NCI-H2171 treated with DMSO at 0.1 percent for 48 hours (cell line): Measurements from ENCODE around the gene ATG3.
"Not testable (repeated sequence)": the region's sequence is repeated elsewhere in the genome, so short reads cannot be mapped to it uniquely, and the experiment has no call there.

ENCODE experiments used
- DNase-seq: peaks from one replicate; lab custom pipeline; 2025; lab: John Stamatoyannopoulos, UW

The ATG3 gene

DNA sequence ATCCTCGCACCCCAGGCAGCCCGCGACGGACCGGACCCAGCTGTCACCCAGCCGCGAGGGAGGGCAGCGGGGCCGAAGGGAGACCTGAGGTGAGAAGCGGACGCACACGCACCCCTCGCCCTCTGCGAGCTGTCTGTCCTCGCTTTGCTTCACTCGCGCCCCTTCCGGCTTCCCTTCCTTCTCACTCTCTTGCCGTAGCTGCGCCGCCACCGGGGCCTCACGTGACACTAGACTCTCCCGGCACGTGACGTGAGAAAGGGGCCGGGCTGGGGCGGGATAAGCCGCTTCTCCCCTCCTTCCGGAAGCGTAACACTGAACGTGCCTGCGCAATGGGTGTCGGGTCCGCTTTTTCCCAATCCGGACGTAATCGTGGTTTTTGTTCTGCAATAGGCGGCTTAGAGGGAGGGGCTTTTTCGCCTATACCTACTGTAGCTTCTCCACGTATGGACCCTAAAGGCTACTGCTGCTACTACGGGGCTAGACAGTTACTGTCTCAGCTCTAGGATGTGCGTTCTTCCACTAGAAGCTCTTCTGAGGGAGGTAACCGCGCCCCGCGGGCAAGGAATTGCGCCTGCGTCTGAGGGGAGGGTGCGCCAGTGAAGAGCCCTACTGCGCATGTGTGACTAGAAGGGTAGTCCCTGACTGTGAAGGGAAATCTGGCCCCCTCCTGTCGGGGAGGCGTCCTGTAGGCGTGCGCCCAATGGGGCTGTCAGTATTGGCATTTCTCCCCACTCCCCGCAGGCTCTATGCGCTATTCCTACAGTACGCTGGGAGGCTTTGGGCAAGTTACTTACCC lies at the start of gene ATG3, which contains the start of gene SLC35A5:
Gene ATG3, minus strand, starts transcription at position 229 of the 796 bp plus-strand sequence. CDS start 434 bp downstream, outside the sequence.
Gene SLC35A5, plus strand, starts transcription at position 312 of the 796 bp plus-strand sequence. CDS start 1,359 bp downstream, outside the sequence.
- peak; percentile 99 for DNase-seq

DNA sequence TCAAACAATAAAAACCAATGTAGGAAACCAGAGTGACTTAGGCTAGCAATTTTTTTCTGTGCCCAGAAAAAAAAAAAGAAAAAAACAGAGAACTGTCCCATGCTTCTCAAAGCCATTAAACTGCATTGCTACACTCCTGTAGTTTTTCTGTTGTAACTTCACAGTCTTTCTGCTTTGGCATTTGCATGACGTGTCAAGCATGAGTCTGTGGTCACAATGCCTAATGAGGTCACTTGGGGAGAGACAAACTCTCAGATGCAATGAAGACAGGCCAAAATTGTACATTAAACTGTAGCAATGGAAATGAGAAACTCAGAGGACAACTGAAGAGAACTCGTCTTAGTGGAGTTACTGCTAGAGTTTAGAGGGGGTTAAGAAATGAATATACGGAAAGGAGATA lies 48.4 kb upstream of the ATG3 start:
- DNase-seq, result no peak

DNA sequence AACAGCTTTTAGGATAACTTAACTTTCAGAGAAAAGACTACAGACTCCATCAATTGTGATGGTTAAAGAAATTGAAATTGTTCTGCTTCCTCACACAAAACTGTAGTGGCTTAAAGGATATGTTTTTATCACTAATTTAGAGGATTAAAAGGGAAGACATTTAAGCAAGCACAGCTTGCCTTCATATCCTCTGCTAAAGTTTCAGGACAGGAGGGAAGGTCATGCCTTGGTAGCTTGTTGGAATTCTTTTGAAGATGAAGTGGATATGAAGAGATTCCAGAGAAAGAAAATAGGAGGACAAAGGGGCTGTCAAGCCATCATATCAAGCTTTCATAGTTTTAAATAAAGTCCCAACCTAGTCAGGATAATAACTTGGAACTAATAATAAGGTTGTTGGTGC lies 46.1 kb upstream of the ATG3 start:
- DNase-seq, result no peak

DNA sequence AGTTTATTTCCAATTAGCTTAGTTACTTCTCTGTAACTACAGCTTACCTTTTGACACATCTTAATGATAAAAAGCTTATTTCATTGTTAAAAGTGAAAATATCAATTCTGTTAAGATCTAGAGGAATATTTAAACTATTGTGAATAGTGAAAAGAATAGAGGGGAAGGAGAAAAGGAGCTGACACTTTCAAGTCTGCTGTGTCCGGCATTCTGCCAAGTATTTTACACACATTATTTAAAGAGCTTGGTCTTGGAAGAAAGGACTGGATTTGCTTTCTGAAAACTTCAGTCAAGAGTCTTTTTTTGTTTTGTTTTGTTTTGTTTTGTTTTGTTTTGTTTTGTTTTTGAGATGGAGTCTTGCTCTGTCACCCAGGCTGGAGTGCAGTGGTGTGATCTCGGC lies 44.3 kb upstream of the ATG3 start:
- no peak for DNase-seq

DNA sequence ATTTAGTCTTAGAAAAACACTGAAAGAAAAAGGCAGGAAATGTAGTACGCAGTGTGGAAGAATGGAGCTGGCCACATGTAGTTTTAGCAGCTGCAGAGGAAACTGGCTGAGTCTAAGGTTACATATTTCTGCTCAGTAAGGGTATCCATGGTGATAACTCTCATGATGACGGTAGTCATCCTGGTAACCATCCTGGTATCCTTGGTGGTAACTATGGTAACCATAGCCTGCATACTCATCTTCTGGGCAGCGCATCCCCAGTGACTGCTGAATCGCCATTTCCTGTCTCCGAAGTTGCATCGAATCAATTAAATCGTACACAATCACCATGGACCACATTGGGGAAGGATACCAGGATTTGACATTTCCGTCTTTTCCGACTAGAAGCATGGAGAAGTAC lies 43.5 kb upstream of the ATG3 start:
- DNase-seq, result peak; percentile 67

DNA sequence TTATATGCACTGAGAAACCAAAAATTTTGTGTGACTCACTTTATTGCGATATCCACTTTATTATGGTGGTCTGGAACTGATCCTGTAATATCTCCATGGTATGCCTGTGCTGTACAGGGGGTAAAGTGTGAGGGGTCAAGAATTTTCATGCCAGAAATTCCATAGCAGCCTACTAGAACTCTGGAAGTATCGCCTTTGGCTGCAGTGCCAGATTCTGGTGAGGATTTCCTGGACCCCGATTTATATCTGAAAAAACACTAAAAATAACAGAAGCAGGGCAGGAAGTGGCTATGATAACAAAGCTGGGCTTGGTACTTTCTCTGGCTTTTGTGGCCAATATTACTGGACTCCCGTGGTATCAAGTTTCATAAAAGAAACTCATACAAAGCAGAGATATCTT lies 42.8 kb upstream of the ATG3 start:
- DNase-seq, result no peak

DNA sequence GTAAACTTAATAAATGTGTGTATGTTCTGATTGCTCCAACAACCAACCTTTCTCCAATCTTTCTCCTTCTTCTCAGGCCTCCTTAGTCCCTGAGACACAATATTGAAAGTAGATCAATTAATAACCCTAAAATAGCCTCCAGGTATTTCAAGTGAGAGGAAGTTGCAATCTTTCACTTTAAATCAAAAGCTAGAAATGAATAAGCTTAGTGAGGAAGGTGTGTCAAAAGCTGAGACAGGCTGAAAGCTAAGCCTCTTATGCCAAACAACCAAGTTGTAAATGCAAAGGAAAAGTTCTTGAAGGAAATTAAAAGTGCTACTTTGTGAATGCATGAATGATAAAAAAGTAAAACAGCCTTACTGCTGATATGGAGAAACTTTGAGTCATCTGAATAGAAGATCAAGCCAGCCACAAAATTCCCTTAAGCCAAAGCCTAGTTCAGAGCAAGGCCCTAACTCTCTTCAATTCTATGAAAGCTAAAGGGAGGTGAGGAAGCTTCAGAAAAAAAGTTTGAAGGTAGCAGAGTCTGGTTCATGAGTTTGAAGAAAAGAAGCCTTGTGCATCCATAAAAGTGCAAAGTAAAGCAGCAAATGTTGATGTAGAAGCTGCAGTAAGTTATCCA lies 40.6 kb upstream of the ATG3 start:
- DNase-seq, result no peak

DNA sequence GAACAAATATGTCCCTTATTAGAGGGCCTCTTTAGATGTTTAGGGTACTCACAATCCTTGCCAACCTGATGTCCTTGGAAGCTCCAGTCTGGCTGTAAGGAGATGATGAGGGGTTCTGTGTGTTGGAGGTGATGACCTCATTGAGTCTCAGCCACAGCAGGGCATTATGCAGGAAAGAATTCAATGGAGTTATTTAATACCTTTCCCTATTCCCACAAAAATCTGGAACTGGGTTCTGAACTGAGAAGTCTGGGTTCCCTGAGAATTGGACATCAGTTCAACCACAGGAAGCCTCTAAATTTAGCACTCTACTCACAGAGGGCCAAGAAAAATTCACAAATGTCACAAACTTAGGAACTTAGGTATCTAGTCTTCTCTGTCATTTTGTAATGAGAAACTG lies 37.0 kb upstream of the ATG3 start:
- DNase-seq, result no peak

DNA sequence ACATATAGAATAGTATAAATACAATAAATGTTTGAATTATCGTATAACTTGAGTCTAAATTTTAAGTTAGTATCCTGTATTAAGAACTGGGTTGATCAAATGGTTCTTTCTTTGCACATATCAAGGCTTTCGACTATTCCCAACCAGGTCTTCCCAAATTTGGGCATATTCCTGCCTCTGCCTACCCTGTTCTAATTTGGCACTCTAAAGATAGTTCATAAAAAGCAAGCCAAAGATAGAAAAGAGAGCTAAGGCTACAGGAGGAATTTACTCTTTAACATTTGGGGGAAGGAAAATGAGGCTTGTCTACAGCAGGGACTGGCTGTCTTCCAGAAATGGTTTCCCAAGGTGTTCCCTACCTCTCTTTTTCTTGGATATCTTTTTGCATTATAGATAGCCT lies 36.2 kb upstream of the ATG3 start:
- DNase-seq, result no peak

DNA sequence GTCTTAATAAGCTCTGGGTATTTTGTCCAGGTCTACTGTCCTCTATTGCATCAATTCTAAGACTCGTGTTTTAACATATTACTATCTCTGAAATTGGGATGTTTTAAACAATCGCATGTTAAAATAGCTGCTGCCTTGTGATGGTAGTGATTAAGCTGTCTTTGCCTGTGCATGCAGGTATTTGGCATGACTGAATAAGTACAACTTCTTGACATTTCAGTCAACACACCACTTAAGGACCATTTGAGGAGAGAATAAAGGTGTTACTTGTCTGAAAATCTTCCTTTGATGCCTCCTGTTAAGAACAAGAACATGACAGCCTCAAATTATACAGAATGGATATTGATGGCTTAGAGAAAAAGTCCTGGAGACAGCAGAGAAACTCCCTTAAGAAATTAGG lies 33.1 kb upstream of the ATG3 start:
- no peak for DNase-seq

DNA sequence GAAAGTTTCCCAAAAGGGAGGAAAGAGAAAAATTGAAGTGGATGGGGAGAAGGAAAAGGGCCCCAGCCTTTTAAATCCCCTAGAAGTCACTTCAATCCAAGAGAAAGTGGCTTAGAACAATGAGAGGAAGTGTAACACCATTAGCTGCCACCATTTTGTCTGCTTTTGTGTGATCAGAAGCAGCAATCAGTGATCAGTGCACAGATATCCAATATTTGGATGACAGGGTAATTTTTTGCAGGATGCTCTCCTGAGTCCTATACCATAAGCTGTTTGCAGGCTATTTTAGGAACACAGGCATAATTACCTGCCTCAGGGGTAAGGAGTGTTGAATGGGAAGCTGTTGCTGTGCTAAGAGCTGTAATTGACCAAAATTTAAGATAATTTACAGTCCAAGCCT lies 31.5 kb upstream of the ATG3 start:
- DNase-seq, result no peak

DNA sequence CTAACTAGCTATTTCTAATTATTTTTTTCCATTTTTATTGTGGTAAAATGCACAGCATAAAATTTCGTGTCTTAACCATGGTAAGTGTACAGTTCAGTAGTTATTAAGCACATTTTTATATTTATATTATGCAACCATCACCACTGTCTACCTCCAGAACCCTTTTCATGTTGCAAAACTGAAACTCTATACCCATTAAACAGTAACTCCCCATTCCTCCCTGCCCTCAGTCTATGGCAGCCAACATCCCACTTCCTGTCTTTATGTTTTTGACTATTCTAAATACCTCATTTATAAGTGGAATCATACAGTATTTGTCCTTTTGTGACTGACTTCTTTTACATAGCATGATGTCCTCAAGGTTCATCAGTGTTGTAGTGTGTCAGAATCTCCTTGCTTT lies 25.6 kb upstream of the ATG3 start:
- DNase-seq, result no peak

DNA sequence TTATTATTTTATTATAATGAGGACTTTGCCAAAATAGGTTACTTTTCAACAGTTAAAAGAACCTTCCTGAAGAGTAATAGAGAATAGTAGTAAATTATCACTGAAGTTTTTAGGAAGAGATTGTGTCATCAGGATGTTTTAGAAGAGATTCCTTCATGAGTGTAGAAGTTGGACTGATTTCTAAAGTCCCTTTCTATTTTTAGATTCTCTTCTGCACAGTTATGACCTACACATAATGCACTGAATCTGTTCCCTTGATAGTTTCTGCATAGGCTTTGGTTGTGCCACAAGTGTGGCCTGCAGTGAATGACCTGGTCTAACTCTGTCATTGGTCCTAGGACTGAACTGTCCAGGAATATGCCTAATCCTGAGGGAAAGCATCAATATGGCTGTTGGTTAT lies 24.0 kb upstream of the ATG3 start:
- DNase-seq, result no peak

DNA sequence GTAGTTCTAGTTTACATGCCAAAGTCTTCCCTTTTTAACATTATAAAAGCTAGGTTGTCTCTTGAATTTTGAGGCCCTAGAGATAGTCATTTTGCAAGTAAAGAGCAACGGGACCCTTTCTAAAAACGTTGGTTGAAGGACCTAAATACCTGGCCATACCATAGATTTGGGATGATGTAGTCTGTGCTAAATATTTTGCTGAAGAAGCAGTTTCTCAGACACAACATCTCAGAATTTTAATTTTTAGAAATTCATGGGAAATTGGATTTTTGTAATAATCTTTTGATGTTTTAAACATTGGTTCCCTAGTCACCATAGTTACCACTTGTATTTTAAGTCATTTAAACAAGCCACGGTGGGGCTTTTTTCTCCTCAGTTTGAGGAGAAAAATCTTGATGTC lies 21.3 kb upstream of the ATG3 start:
- no peak for DNase-seq

DNA sequence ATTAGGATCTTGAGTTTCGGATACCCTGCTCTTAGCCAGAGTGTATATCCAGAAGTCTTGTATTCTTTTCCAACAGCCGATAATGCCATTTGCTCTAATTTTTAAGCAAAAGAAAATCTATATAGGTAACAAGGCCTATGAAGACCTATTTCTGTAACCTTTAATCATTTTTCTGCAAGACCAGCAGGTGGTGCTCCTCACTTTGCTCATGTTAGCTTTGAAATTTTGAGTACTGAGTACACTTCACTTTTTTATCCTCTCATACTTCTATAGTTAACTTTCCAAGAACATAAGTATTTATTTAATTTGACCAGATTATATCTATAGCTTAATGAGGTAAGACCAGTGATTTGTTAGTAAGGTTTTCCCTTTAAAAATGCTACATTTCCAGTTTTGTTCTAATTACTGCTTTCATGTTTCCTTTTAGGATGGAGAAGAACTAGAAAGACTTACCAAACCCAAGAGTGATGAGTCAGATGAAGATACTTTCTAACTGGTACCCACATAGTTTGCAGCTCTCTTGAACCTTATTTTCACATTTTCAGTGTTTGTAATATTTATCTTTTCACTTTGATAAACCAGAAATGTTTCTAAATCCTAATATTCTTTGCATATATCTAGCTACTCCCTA lies 20.6 kb upstream of the ATG3 start:
- DNase-seq, result peak; percentile 66

DNA sequence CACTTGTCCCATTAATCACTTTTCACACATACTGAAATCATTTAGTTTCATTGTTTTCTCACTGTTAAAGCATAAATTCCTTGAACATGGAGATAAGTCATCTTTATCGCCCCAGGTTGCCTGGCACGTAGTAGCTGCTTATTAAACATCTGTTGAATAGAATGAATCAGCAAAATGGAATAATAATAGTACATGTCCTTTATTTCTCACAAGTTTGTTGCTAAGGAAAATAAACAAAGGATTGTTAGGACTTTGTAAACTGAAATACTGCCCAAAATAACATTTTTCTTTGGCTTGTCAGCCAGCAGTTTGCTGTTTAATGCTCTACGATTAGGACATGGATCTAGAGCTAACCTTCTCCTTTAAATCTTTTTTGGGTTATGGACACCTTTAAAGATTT lies 17.9 kb upstream of the ATG3 start:
- DNase-seq, result no peak

DNA sequence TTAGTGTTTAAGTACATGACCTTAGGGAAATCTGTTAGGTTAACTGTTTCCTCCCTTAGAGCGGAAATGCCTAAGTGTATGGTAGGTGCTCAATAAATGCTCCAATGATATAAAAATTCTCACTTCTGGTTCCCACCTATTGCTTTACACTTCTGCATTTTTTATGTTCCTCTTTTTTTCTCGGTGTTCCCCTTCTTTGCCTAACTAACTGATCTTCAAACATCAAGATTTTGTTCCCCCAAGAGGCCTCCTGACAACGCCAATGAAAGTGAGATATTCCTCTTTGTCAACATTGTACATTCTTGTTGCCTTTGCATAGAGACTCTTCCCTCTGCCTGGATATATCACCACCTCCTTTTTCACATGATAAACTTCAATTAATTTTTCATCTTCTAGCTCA lies 17.5 kb upstream of the ATG3 start:
- no peak for DNase-seq

DNA sequence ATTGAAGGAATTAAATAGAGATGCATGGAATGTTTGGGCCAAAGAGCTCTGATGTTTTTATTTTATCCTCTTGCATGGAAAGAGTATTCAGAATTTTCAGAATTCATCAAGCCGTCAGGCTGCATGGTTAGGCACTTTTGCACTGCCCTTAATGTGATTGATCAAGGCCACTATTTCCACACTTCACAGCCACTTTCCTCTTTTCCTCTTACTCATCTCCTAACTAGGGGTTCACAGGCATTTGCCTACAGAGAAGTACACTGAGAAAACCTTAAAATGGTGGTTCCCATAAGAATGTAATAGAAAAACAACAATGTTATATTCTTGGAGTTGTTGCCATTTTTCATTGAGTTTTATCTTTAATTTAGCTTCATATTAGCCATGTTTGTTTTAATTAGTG lies 10.9 kb upstream of the ATG3 start:
- DNase-seq, result no peak

DNA sequence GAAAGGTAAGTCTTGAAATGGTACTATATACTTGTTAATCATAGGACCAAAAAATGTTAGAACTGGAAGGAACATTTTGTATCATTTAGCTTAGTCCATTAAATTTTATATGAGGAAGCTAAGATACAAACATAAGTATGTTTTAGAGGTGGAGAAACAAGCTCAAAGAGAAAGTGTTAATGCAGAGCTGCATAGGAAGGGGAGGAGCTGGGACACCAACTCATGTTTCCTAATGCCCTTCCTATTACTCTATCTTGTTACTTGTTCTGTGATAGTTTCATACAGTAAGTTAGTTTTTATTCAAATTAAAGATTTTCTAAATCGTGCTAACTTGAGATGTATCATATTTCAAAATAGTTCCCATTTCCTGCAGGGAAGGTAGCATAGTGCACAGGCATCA lies 7.5 kb upstream of the ATG3 start:
- no peak for DNase-seq

DNA sequence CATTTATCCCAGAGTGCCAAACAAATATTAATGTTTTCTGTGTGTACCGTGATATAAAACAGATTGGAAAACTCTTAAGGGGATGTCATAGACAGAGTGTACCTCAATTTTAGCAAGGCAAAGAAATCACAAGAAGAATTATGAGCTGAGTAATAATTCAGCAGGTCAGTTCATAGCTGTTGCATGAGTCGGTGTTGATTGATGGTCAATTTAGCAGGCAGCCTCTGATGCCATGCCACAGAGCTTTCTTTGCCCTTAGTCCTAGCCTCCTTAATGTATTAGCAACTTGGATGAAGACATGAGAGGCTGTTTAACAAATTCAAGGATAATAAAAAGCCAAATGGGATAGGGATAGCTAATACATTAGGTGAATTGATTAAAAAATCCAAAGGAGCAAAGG lies 6.9 kb upstream of the ATG3 start:
- no peak for DNase-seq

DNA sequence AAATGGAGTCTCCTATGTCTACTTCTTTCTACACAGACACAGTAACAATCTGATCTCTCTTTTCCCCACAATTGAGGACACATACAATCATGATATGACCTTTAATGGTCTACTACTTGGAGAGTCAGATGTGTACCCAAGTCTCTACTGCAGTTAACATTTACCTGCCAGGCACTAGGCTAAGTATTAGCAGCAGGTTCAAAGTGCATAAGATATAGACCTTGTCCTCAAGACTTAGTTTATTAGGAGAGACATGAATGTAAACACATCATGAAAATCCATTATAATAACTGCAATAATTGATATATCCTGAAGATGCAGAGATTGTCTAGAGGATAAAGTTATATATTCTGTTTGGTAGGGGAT lies 3.2 kb upstream of the ATG3 start:
- DNase-seq, result no peak

DNA sequence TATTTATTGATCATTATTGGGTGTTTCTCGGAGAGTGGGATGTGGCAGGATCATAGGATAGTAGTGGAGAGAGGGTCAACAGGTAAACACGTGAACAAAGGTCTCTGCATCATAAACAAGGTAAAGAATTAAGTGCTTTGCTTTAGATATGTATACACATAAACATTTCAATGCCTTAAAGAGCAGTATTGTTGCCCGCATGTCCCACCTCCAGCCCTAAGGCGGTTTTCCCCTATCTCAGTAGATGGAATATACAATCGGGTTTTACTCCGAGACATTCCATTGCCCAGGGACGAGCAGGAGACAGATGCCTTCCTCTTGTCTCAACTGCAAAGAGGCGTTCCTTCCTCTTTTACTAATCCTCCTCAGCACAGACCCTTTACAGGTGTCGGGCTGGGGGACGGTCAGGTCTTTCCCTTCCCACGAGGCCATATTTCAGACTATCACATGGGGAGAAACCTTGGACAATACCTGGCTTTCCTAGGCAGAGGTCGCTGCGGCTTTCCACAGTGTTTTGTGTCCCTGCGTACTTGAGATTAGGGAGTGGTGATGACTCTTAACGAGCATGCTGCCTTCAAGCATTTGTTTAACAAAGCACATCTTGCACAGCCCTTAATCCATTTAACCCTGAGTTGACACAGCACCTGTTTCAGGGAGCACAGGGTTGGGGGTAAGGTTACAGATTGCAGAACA lies 2.6 kb upstream of the ATG3 start:
- DNase-seq, result not testable (repeated sequence)

DNA sequence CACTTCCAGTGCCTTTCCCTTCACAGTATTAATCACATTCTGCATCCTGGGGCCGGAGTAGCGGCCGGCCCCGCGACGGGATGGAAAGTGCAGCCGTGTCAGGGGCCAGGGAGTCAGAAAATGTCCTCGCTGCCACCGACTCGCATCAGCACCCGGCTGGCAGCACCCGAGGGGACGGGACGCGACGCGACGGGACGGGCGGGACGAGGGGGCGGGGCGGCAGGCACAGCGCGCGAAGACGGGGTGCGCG lies 353 bp downstream of the ATG3 start:
- DNase-seq, result peak; percentile 89
